ENCODE measurements around the gene SURF6.
"Not testable (repeated sequence)": the region's sequence is repeated elsewhere in the genome, so short reads cannot be mapped to it uniquely, and the experiment has no call there.

Gene SURF6

GRCh38 chr9:133329306-133330156 is 6.5 kb downstream of the SURF6 start:
- in situ Hi-C loops (cut with HindIII; ENCODE audit: low sequenced_read_pairs), result not testable (repeated sequence)

- in situ Hi-C loops (cut with HindIII; ENCODE audit: low sequenced_read_pairs), result no loop called here
These were observed 8.0 kb downstream of the SURF6 start for GRCh38 chr9:133327834-133328484.

GRCh38 chr9:133327021-133327420 is 9.0 kb downstream of the SURF6 start:
- in situ Hi-C loops (cut with HindIII; ENCODE audit: low sequenced_read_pairs), result not testable (repeated sequence)

GRCh38 chr9:133323991-133324703 is 11.8 kb downstream of the SURF6 start:
- in situ Hi-C loops (cut with HindIII; ENCODE audit: low sequenced_read_pairs), result no loop called here

- in situ Hi-C loops (cut with HindIII; ENCODE audit: low sequenced_read_pairs), result no loop called here
These were observed 12.8 kb downstream of the SURF6 start for GRCh38 chr9:133323211-133323610.

- in situ Hi-C loops (cut with HindIII; ENCODE audit: low sequenced_read_pairs), result no loop called here
These were observed 13.3 kb downstream of the SURF6 start for GRCh38 chr9:133322701-133323100.

- in situ Hi-C loops (cut with HindIII; ENCODE audit: low sequenced_read_pairs), result no loop called here
These were observed 14.5 kb downstream of the SURF6 start for GRCh38 chr9:133321411-133321935.

GRCh38 chr9:133320421-133320881 is 15.5 kb downstream of the SURF6 start:
- in situ Hi-C loops (cut with HindIII; ENCODE audit: low sequenced_read_pairs), result no loop called here

GRCh38 chr9:133317551-133317950 is 18.4 kb downstream of the SURF6 start:
- in situ Hi-C loops (cut with HindIII; ENCODE audit: low sequenced_read_pairs), result not testable (repeated sequence)

GRCh38 chr9:133315997-133316396 is 20.0 kb downstream of the SURF6 start:
- in situ Hi-C loops (cut with HindIII; ENCODE audit: low sequenced_read_pairs), result no loop called here

GRCh38 chr9:133309608-133310007 is 26.4 kb downstream of the SURF6 start:
- in situ Hi-C loops (cut with HindIII; ENCODE audit: low sequenced_read_pairs), result no loop called here

- in situ Hi-C loops (cut with HindIII; ENCODE audit: low sequenced_read_pairs), result no loop called here
These were observed 28.7 kb downstream of the SURF6 start for GRCh38 chr9:133307301-133307700.

GRCh38 chr9:133306242-133307204 is 29.5 kb downstream of the SURF6 start:
- in situ Hi-C loops (cut with HindIII; ENCODE audit: low sequenced_read_pairs), result no loop called here

- in situ Hi-C loops (cut with HindIII; ENCODE audit: low sequenced_read_pairs), result no loop called here
These were observed 30.3 kb downstream of the SURF6 start for GRCh38 chr9:133305731-133306130.

GRCh38 chr9:133304477-133305377 is 31.3 kb downstream of the SURF6 start:
- in situ Hi-C loops (cut with HindIII; ENCODE audit: low sequenced_read_pairs), result no loop called here

- in situ Hi-C loops (cut with HindIII; ENCODE audit: low sequenced_read_pairs), result no loop called here
These were observed 31.9 kb downstream of the SURF6 start for GRCh38 chr9:133304158-133304470.

GRCh38 chr9:133303266-133304157 is 32.5 kb downstream of the SURF6 start:
- in situ Hi-C loops (cut with HindIII; ENCODE audit: low sequenced_read_pairs), result no loop called here

All from DLD1 (cell line).